Measurements from ENCODE around the gene SH3RF1.

SH3RF1 gene

DNA sequence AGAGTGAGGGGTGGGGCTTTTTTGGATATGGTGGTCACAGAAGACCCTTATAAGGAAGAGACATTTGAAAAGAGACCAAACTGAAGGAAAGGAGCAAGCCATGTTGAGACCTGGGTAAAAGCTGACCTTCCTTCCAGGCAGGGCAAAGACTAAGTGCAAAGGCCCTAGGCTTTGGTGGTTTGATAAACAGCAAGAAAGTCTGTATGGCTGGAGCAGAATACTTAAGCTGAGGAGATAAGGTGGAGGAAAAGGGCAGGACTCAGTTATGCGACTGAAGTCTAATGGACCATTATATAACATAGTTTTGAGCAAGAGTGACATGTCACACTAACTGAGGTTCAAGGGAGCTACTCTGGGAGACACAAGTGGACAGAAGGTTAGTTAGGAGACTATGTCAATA, 20.0 kb downstream of the SH3RF1 start:
- DNase-seq, result no peak

DNA sequence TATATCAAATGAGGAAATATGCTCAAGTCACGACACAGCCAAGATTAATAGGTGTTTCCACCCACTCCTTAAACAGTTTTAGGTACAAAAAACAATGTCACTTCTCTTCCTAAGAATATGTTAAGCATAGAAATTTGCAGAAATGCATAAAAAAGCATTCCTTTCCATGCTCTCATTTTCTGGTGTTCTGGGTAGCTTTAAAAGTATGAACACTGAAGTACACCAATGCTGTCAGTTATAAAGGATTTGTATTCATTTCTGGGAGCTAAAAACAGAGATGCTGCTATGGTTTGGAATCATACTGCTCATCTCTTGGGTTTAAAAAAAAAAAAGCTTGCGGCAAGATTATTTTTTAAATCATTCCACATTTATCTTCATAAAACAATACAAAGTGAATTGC, 20.8 kb downstream of the SH3RF1 start:
- DNase-seq, result no peak

GRCh38 chr4:169249214-169249973, 21.4 kb downstream of the SH3RF1 start:
- no peak for DNase-seq

DNA sequence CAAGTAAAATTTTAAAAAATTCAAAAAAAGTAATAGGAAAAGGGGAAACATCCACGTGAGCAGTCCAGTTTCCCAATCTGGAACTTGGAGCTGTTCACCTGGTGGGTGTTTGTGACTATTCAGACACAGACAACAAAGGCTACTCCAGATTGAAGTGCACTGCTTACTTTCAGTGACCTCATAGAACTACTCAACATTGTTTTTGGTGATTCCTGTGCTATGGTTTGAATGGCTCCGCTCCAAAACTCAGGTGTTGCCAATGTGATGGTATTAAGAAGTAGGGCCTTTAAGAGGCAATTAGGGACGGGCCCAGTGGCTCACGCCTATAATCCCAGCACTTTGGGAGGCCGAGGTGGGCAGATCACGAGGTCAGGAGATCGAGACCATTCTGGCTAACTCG, 22.1 kb downstream of the SH3RF1 start:
- no peak for DNase-seq

DNA sequence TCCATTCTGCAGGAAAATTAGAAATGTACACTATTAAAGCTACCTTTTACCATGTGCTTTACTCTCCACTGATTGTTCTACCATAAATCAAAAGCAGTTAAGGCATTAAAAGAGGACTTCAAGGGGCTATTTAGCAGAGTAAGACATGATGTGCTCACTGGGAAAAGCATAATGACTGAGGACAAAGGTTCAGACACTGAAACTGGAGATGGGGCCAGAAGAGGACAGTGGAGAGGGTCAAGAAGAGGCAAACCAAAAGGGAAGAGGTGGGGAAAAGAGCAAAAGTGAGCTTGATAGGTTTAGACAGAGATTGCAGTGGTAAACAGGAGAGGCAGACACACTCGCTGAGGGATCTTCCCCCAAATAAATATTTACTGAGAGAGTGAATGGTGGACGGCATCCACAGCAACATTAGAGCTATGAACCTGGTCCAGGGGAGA, 23.8 kb downstream of the SH3RF1 start:
- no peak for DNase-seq

DNA sequence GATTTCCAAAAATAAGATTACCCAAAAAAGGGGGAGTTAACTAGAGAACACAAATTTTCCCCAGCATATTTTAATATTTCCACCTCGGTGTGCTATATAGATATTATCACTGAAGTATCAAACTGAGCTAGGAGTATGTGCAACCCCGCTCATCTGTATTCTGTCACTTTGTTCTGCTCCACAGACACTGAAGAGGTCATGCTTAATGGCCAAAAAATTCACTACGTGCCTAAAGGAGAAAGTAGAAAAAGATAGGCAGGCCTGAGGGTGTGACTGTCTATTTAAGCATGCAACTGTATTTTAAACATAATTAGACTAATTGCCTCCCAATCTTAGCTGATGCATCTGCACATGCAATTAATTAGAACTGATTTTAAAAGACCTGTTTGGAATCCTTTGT, 24.5 kb downstream of the SH3RF1 start:
- peak; percentile 5 for DNase-seq

- DNase-seq, result no peak
Measured at GRCh38 chr4:169245061-169245460, 25.7 kb downstream of the SH3RF1 start.

GRCh38 chr4:169243825-169244609, 26.7 kb downstream of the SH3RF1 start:
- DNase-seq, result no peak

DNA sequence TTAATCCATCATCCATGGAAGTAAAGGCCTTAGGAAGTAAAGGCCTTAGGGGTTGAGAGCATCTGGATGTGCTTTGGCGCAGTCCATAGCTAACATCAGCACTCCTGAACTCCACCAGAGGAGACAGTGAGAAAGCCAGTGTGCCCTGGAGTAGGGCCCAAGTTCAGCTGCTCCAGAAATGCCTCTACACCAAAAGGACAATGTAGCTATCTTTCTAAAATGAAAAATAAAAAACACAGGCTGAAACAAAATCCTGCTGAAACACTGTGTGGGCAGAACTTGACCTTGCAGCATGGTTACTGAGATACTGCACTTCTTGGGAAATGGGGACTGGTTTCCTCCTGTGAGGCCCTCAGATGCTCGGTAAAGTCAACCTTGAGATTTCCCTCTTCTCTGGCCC, 29.3 kb downstream of the SH3RF1 start:
- DNase-seq, result no peak

GRCh38 chr4:169239221-169239905, 31.4 kb downstream of the SH3RF1 start:
- no peak for DNase-seq

DNA sequence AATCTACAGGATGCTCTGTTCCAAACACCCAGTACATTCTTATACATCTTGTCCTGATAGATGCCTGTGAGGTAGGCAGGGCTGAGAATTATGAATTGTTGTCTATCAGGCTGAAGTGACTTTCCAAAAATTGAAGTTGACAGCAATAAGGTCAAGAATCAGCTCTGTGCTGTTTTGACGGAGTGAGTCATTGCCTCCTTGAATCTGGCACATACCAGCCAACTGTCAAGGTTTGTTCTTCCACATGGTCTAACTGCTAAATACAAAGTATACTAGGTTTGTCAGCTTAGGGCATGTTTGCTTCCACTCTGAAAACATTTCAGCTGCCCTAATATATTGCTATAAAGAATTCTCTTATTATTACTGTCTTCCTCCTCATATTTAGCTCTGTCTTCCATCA, 32.3 kb downstream of the SH3RF1 start:
- DNase-seq, result no peak

DNA sequence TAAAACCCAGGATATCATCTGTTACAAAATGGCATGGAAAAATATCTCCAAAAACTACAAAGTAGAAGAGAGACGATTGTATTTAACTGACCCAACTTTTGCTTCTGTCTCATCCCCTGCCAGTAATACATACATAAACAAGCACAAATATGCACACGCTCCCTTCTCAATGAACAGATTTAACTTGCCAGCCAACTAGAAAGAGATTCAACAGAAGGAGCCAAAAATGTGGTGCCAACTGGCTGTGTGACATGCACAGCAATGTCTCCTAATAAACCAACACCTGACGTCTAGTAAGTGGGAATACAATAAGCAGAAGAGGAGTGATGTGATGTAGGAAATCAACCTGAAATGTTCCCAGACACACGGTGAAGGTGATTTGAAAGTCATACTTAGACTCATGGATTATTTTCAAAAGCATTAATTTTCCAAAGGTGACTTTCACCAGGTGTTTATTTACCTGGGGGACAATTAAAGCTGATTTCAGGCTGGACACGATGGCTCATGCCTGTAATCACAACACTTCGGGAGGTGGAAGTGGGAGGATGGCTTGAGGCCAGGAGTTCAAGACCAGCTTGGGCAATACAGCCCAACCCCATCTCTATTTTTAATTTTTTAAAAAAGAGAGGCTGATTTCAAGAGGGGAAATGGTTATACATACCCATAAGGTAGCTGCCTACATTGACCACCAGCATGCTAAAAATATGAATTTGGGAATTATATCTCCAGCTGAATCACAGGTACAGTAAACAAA, 33.7 kb downstream of the SH3RF1 start:
- DNase-seq, result no peak

GRCh38 chr4:169236078-169236477, 34.7 kb downstream of the SH3RF1 start:
- DNase-seq, result no peak

DNA sequence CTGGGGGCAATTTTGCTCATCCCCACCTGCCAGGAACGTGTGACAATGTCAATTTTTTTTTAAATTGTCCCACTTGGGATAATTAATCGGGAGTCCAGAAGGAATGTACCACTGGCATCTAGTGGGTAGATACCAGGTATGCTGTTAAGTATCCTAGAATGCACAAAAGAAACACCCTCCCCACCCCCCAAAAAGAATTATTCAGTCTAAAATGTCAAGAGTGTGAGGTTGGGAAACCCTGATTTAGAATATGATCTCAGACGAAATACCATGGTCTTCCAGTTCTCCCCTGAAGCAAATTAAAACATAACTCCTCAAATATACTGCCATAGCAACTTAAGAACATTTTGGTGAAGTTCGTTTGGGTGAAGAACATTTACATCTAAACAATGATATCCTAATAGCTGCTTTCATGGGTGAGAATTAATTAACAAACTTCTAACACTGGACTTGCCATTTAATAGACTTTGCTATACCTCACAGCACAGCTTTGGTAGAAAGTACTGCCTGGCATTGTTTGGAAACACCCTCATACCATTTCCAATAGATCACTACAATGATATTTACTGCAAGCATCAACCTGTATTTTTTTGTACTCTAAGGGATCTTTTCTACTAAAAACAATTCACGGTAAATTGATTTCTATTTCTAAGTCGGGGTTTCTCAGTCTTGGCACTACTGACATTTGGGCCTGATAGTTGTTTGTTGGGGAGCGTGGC, 36.5 kb downstream of the SH3RF1 start:
- no peak for DNase-seq

- no peak for DNase-seq
Measured at GRCh38 chr4:169233691-169234090, 37.1 kb downstream of the SH3RF1 start.

GRCh38 chr4:169231647-169232262, 39.0 kb downstream of the SH3RF1 start:
- no peak for DNase-seq

DNA sequence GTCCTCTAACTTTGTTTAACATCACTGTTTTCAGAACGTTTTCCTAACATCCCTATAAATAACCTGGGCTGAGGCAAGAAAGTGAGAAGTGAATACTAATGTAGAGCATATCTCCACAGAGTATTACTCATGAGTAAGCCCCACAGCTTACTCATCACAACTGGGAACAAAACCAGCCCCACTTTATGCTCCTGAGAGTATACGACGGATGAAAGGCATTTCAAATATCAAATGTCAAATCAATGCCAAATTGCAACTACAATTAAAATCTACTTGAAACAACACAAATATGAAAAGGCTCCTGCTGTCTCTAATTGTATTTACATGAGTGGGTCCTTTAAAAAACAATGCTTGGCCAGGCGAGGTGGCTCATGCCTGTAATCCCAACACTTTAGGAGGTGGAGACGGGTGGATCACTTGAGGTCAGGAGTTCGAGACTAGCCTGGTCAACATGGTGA, 41.2 kb downstream of the SH3RF1 start:
- DNase-seq, result peak; percentile 47

DNA sequence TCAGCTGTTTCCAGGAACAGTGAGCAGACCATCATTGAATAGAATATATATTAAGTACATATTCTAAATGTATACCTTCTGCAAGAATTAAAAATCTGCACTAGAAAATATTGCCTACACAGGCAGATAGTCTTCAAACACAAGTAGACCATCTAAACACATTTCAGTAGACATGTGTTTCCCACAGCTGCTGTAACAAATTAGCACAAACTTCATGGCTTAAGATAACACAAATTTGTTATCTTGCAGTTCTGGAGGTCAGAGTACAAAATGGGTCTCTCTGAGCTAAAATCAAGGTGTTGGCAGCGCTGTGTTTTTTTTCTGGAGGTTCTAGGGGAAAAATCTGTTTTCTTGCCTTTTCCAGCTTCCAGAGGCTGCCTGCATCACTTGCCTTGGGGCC, 42.7 kb downstream of the SH3RF1 start:
- no peak for DNase-seq

GRCh38 chr4:169226565-169226964, 44.2 kb downstream of the SH3RF1 start:
- no peak for DNase-seq

DNA sequence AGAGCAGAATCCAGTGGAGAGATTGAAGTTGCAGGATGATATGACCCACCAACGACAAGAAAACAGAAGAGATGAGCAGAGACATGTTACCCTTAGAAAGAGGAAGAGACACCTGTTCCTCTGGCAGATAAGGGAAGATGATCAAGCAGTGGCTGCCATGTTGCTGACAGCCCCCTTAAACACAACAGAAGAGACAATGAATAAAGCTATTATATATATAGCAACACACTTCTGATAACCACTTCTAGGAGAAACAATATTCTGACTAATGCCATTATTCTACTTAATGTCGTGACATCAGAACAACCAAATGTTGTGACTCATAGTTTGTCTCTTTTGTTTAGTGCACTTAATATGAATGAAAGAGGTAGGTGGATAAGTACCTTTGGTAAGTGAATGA, 44.9 kb downstream of the SH3RF1 start:
- no peak for DNase-seq

DNA sequence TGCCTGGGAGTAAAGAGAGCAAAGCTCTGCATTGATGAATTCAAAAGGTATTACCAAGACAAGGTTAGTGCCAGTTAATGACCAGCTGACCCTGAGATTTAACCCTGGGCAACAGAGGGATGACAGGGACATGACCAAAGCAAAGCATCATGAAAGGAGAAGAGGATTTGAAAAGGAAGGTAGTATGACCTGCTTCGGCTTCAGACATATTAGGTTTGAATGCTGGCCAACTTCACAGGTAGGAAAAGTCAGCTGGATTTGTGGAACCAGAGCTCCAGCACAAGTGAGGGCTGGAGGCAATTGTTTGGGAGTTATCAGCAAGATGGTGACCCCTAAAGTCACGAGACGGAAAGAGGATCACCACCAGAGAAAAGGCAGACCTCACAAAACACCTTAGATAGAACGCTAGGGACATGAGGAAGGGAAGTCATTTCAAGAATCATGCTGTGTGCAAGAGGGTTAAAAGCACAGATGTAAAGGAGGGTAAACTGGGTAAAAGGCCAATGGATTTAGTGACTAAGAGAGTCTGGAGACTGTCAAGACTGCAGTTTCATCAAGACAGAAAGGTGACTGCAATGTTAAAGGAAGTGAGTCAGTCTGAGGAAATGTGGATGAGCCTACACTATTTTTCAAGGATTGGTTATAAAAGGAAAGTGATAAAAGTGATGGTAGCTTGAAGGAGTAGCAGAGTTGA, 45.6 kb downstream of the SH3RF1 start:
- DNase-seq, result no peak

Measured in NCI-H1436 (cell line).